Tibial artery (tissue), 4 donors: Measurements from ENCODE around the gene ACOXL.

Source experiments
- DNase-seq, 2 donors: peaks; one replicate each; pipeline ENCODE4 v3.0.0-alpha.2; 2019
- H3K27ac ChIP-seq, 2 donors: fragments of 200-600 bp; sonication (generic) in 1 of 2; 1 replicate in 1 of 2; 2 replicates in 1 of 2; pipeline ENCODE4 v1.5.1; 2018 to 2019; ENCODE audit warnings: mild to moderate bottlenecking in 1 of 2
- H3K27me3 ChIP-seq, 2 donors: fragments of 200-600 bp; sonication (generic) in 1 of 2; one replicate each; pipeline versions ENCODE4 v1.5.1 to v1.6.0; 2016 to 2019
- H3K36me3 ChIP-seq, 3 donors: fragments of 200-600 bp; sonication (generic) in 2 of 3; one replicate each; pipeline ENCODE4 v1.5.1; 2016 to 2019; ENCODE audit warnings: mild to moderate bottlenecking in 2 of 3
- H3K4me1 ChIP-seq, 4 donors: fragments of 200-600 bp; sonication (generic) in 2 of 4; 1 replicate in 3 of 4; 2 replicates in 1 of 4; pipeline ENCODE4 v1.5.1; 2016 to 2019
- H3K4me3 ChIP-seq, 2 donors: fragments of 200-600 bp; sonication (generic) in 1 of 2; 1 replicate in 1 of 2; 2 replicates in 1 of 2; pipeline ENCODE4 v1.5.1; 2018 to 2019; ENCODE audit warnings: mild to moderate bottlenecking in 2 of 2
- H3K9me3 ChIP-seq, 3 donors: fragments of 200-600 bp; sonication (generic) in 1 of 3; one replicate each; pipeline ENCODE4 v1.5.1; 2016 to 2019
- CTCF ChIP-seq, 2 experiments: fragments of 200-600 bp in 1 of 2; fragments of 450-650 bp in 1 of 2; IDR thresholded peaks; one replicate each; pipeline ENCODE4 v1.5.1; 2017 to 2019; ENCODE audit warnings: antibody characterized with exemption in 2 of 2, mild to moderate bottlenecking in 1 of 2, moderate library complexity in 1 of 2
- intact Hi-C: fragments of 100-400 bp; cut with DNase I; formaldehyde crosslinking; loops from one replicate; pipeline ENCODE4 v1.15.0; 2023; ENCODE audit warnings: low total_unique reads

The ACOXL gene

GRCh38 chr2:110991911-110992310, 259.5 kb downstream of the ACOXL start:
- intact Hi-C loops: no loop called here
- no peak overlapping the region for H3K4me3 ChIP-seq

DNA sequence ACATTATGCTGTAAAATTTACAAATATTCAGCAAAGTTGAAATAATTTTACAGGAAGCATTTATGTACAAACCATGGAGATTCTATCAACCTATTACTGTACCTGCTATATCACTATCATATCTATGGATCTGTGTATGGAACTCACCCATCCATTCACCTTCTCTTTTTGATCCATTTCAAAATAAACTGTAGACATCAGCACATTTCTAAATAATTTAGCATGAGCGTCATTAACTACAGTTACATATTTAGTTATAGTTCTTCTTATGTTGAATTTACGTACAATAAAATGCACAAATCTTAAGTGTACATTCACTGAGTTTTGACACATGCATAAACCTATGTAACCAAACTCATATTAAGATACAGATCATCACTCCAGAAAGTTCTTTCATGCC, 260.5 kb downstream of the ACOXL start:
- Histone ChIP-seq H3K36me3 (no peaks in the 10 kb centered on the region), H3K4me1 (peaks cover 0 to 7% (median 0%) of the 10 kb centered on the region in 4 donors), H3K9me3 (no peaks in the 10 kb centered on the region), H3K4me3 (no peak overlapping the region), H3K27me3 (peaks cover 0 to 5% of the 10 kb centered on the region in 2 donors), H3K27ac (no peak overlapping the region)
- DNase-seq: no peak
- intact Hi-C loops: no loop called here
- TF ChIP-seq CTCF (IDR thresholded peaks at IDR 0.05): no peak

More at GRCh38 chr2:110991911-110992310, 259.5 kb downstream of the ACOXL start:
- H3K27ac ChIP-seq: no peak overlapping the region
- H3K9me3 ChIP-seq: no peaks in the 10 kb centered on the region
- H3K27me3 ChIP-seq: peaks cover 0 to 5% of the 10 kb centered on the region in 2 donors
- no peak for TF ChIP-seq CTCF (IDR thresholded peaks at IDR 0.05)
- no peaks in the 10 kb centered on the region for H3K36me3 ChIP-seq
- DNase-seq: no peak
- H3K4me1 ChIP-seq: no peaks in the 10 kb centered on the region

- intact Hi-C loops: no loop called here
- Histone ChIP-seq H3K27ac (no peak overlapping the region), H3K4me1 (peaks cover 0 to 7% (median 0%) of the 10 kb centered on the region in 4 donors), H3K9me3 (no peaks in the 10 kb centered on the region), H3K4me3 (no peak overlapping the region), H3K27me3 (peaks cover 0 to 5% of the 10 kb centered on the region in 2 donors), H3K36me3 (no peaks in the 10 kb centered on the region)
- TF ChIP-seq CTCF (IDR thresholded peaks at IDR 0.05): no peak
- no peak for DNase-seq
Observed at GRCh38 chr2:110993557-110994231, 261.3 kb downstream of the ACOXL start.

DNA sequence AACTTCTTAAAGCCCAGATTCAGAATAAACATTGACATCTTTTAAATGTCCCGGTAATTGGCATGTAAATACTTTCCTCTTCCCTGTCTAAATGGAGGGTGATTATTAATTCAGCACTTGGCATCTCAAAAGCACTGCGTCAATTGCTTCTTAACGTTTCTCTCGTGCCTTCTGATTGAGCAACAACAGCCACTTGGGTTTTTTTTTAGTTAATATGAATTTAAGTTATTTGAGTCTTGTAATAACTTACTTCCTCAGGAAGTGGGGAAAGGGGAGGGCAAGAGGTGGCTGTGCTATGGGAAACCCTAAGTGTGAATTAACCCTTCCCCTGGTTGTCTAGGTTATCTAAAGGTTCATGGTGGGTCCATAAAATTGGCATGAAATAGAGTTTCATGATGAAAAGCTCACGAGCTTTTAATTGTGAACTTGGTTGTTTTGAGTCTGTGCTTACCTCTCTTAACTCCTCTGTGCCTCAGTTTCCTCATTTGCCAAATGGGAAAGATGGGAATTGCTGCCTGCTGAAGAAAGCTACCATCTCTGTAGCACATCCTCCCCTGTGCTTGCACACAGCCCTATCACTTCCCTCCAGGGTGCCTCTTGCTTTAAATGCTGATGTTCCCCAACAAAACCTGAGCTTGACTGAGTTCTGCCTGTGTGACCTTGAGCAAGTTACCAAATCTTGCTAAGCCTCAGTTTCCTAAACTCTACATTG, 262.0 kb downstream of the ACOXL start:
- no peak for TF ChIP-seq CTCF (IDR thresholded peaks at IDR 0.05)
- no peak for DNase-seq
- intact Hi-C loops: no loop called here
- Histone ChIP-seq H3K4me1 (peaks cover 0 to 7% (median 0%) of the 10 kb centered on the region in 4 donors), H3K9me3 (no peaks in the 10 kb centered on the region), H3K4me3 (no peak overlapping the region), H3K27me3 (peaks cover 0 to 5% of the 10 kb centered on the region in 2 donors), H3K27ac (no peak overlapping the region), H3K36me3 (no peaks in the 10 kb centered on the region)

DNA sequence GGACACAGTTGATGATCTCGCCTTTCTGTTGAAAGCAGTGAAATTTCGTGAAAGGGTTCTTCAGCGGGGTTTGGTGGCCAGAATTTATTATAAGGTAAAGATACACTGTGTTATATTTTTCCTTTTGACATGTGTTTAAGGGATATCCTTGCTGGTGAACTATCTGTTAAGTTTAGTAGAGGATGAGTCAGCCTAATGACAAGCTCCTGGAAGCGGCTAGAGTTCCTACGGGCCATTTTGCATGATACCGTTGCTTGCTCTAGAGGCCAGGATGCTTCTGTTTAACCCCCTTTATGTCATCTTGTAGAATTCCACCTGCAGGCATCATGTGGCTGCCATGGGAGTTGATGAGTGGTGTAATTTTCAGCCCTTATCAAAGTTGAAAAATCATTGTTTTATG, 263.5 kb downstream of the ACOXL start:
- DNase-seq: no peak
- no peaks in the 10 kb centered on the region for H3K36me3 ChIP-seq
- H3K4me1 ChIP-seq: peaks cover 0 to 7% (median 0%) of the 10 kb centered on the region in 4 donors
- H3K27me3 ChIP-seq: peaks cover 0 to 5% of the 10 kb centered on the region in 2 donors
- intact Hi-C loops: no loop called here
- no peak overlapping the region for H3K27ac ChIP-seq
- TF ChIP-seq CTCF (IDR thresholded peaks at IDR 0.05): no peak
- H3K9me3 ChIP-seq: no peaks in the 10 kb centered on the region
- no peak overlapping the region for H3K4me3 ChIP-seq
